ENCODE measurements around the gene ING2.

GRCh38 chr4:183553601-183554345 lies 48.9 kb downstream of the ING2 start:
- TF ChIP-seq POLR2A (IDR thresholded peaks at IDR 0.05; ENCODE audit: low read depth, low read length) (no peak), POLR2AphosphoS5 (IDR thresholded peaks at IDR 0.05; ENCODE audit: low read depth, low read length) (no peak), TAF1 (IDR thresholded peaks at IDR 0.05; ENCODE audit: borderline replicate concordance, low read depth, low read length) (no peak)
